Skin of body (tissue), 2 donors: Measurements from ENCODE around the gene PADI6. TPM values are rescaled to one million over a fixed set of nuclear protein-coding genes. Genes with fewer than 3 reads are reported as not detected.
"Not testable (repeated sequence)": the region's sequence is repeated elsewhere in the genome, so short reads cannot be mapped to it uniquely, and the experiment has no call there.

ENCODE experiments used
- DNase-seq: peaks from one replicate; lab custom pipeline; 2025; lab: John Stamatoyannopoulos, UW
- total RNA-seq: library from RNA; depleted of rRNA; stranded (reverse); fragments of >200 nt; gene quantifications from one replicate; pipeline ENCODE4 v1.2.3, GENCODE V29; 2014

Gene PADI6
- total RNA-seq, 1 donor from 2014 or later = not detected

GRCh38 chr1:17404034-17404684 is 32.2 kb downstream of the PADI6 start:
- no peak for DNase-seq

GRCh38 chr1:17404820-17405219 is 32.8 kb downstream of the PADI6 start:
- no peak for DNase-seq

GRCh38 chr1:17405898-17406759 is 34.1 kb downstream of the PADI6 start:
- no peak for DNase-seq

- not testable (repeated sequence) for DNase-seq
These were observed 34.9 kb downstream of the PADI6 start for GRCh38 chr1:17406760-17407475.

GRCh38 chr1:17407786-17408514 is 36.0 kb downstream of the PADI6 start:
- not testable (repeated sequence) for DNase-seq

GRCh38 chr1:17409391-17409811 is 37.4 kb downstream of the PADI6 start:
- no peak for DNase-seq

- DNase-seq = no peak
These were observed 40.3 kb downstream of the PADI6 start for GRCh38 chr1:17412093-17412870.

GRCh38 chr1:17414022-17414421 is 42.0 kb downstream of the PADI6 start:
- no peak for DNase-seq

- no peak for DNase-seq
These were observed 44.4 kb downstream of the PADI6 start for GRCh38 chr1:17416389-17416788.

- DNase-seq = no peak
These were observed 47.8 kb downstream of the PADI6 start for GRCh38 chr1:17419626-17420328.

GRCh38 chr1:17420391-17420918 is 48.5 kb downstream of the PADI6 start:
- no peak for DNase-seq

GRCh38 chr1:17422461-17422860 is 50.5 kb downstream of the PADI6 start:
- no peak for DNase-seq

- no peak for DNase-seq
These were observed 51.8 kb downstream of the PADI6 start for GRCh38 chr1:17423781-17424245.

GRCh38 chr1:17425806-17426600 is 54.0 kb downstream of the PADI6 start:
- DNase-seq = no peak

GRCh38 chr1:17427696-17428660 is 56.0 kb downstream of the PADI6 start:
- DNase-seq = no peak

- DNase-seq = no peak
These were observed 57.2 kb downstream of the PADI6 start for GRCh38 chr1:17429183-17429582.

GRCh38 chr1:17432412-17432811 is 60.4 kb downstream of the PADI6 start:
- no peak for DNase-seq

- no peak for DNase-seq
These were observed 61.3 kb downstream of the PADI6 start for GRCh38 chr1:17433261-17433660.
